MM.1S (cell line): ENCODE measurements around the gene GTF2I.

Experiments used
- CTCF ChIP-seq: fragments of 300-600 bp; sonication (generic); IDR thresholded peaks from 2 replicates; pipeline ENCODE4 v1.5.1; 2016; ENCODE audit warnings: antibody characterized with exemption, low read length, mixed read lengths
- EZH2 ChIP-seq: fragments of 300-600 bp; sonication (generic); optimal IDR thresholded peaks from 2 replicates; pipeline ENCODE3; 2017; ENCODE audit warnings: low read depth, mild to moderate bottlenecking, antibody characterized with exemption, low read length, mixed read lengths
- EZH2phosphoT487 ChIP-seq: fragments of 300-600 bp; sonication (generic); IDR thresholded peaks from 2 replicates; pipeline ENCODE4 v1.6.1; 2018; ENCODE audit warnings: antibody characterized with exemption, low read length

GRCh38 chr7:74713567-74713966 is 56.0 kb downstream of the GTF2I start:
- TF ChIP-seq CTCF (no peak), EZH2 (no peak), EZH2phosphoT487 (no peak)
